Measurements from ENCODE around the gene SPATA13. TPM values are rescaled to one million over a fixed set of nuclear protein-coding genes. Genes with fewer than 3 reads are reported as not detected.

SPATA13 gene
- total and polyA plus RNA-seq, 2 donors (not counting 3 experiments of a cell fraction or from before 2014, with no cell fraction given): 6.6 to 12.9 TPM

GRCh38 chr13:24254146-24254841, 93.8 kb downstream of the SPATA13 start:
- no peaks in the 10 kb centered on the region for H3K4me1 ChIP-seq (ENCODE audit: control insufficient read depth, extremely low read depth, insufficient read depth, low read length)
- H4K20me1 ChIP-seq (replicated peaks; ENCODE audit: control insufficient read depth, extremely low read depth, insufficient read depth, low read length): no peaks in the 10 kb centered on the region
- no peak overlapping the region for H3K4me2 ChIP-seq (ENCODE audit: insufficient read depth, low read length)
- no peak for TF ChIP-seq JUN (IDR thresholded peaks at IDR 0.05; ENCODE audit: borderline replicate concordance, insufficient read depth, insufficient read length, low read depth)
- no peak for TF ChIP-seq GATA2 (IDR thresholded peaks at IDR 0.05; ENCODE audit: insufficient read depth, insufficient read length, low read depth, low read length)
- TF ChIP-seq, protein P1, sequence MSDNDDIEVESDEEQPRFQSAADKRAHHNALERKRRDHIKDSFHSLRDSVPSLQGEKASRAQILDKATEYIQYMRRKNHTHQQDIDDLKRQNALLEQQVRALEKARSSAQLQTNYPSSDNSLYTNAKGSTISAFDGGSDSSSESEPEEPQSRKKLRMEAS (IDR thresholded peaks at IDR 0.05; ENCODE audit: insufficient read depth, insufficient read length): no peak
- TF ChIP-seq POLR2AphosphoS5 (IDR thresholded peaks at IDR 0.05; ENCODE audit: insufficient read depth, low read depth, low read length): no peak
- TF ChIP-seq FOS (IDR thresholded peaks at IDR 0.05; ENCODE audit: borderline replicate concordance, insufficient read depth, low read length): no peak
- no peak for TF ChIP-seq EZH2 (IDR thresholded peaks at IDR 0.05; ENCODE audit: borderline replicate concordance, low read depth, low read length, severe bottlenecking)
- TF ChIP-seq POLR2A (IDR thresholded peaks at IDR 0.05; ENCODE audit: low read depth, low read length): no peak
- TF ChIP-seq, protein P2, sequence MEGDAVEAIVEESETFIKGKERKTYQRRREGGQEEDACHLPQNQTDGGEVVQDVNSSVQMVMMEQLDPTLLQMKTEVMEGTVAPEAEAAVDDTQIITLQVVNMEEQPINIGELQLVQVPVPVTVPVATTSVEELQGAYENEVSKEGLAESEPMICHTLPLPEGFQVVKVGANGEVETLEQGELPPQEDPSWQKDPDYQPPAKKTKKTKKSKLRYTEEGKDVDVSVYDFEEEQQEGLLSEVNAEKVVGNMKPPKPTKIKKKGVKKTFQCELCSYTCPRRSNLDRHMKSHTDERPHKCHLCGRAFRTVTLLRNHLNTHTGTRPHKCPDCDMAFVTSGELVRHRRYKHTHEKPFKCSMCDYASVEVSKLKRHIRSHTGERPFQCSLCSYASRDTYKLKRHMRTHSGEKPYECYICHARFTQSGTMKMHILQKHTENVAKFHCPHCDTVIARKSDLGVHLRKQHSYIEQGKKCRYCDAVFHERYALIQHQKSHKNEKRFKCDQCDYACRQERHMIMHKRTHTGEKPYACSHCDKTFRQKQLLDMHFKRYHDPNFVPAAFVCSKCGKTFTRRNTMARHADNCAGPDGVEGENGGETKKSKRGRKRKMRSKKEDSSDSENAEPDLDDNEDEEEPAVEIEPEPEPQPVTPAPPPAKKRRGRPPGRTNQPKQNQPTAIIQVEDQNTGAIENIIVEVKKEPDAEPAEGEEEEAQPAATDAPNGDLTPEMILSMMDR (IDR thresholded peaks at IDR 0.05; ENCODE audit: extremely low read depth in 1 of 2, insufficient read depth in 1 of 2, low read depth in 1 of 2, low read length in 2 of 2): no peak
- no peak for TF ChIP-seq MYC (IDR thresholded peaks at IDR 0.05; ENCODE audit: low read depth, low read length)
- no peak overlapping the region for H3K27ac ChIP-seq (ENCODE audit: insufficient read depth, low read depth, low read length)
- H3K36me3 ChIP-seq (ENCODE audit: control insufficient read depth in 2 of 2, extremely low read depth in 1 of 2, insufficient read depth in 2 of 2, low read length in 2 of 2): no peaks in the 10 kb centered on the region
- no peak for DNase-seq (ENCODE audit: low read depth, low spot score)
- intact Hi-C loops (cut with micrococcal nuclease) (no loop called here), dilution Hi-C loops (cut with MboI; ENCODE audit: extremely low pct_ligation_motif_present, low sequenced_read_pairs) (no loop called here)
- no peak overlapping the region for H2AFZ ChIP-seq (ENCODE audit: low read depth, low read length)
- ChIA-PET CTCF (interaction anchor here (1.4 kb wide), 1 partner anchor 25 kb away, joined by 3 read pairs; no protein-coding TSS in a partner anchor), POLR2A (no interaction called here)
- no peaks in the 10 kb centered on the region for H3K27me3 ChIP-seq (ENCODE audit: control insufficient read depth in 2 of 2, insufficient read depth in 2 of 2, low read length in 2 of 2)
- no peak overlapping the region for H3K4me3 ChIP-seq (replicated peaks in 1 of 3; ENCODE audit: insufficient read depth in 1 of 3, low read depth in 1 of 3, low read length in 3 of 3)
- no peaks in the 10 kb centered on the region for H3K79me2 ChIP-seq (ENCODE audit: control insufficient read depth, insufficient read depth, low read length)
- H3K9me1 ChIP-seq (replicated peaks; ENCODE audit: control insufficient read depth, extremely low read depth, insufficient read depth, low read length): no peaks in the 10 kb centered on the region
- no peak for FAIRE-seq
- H3K9ac ChIP-seq (replicated peaks; ENCODE audit: extremely low read depth, insufficient read depth, low read length): no peak overlapping the region
- H3K9me3 ChIP-seq (replicated peaks; ENCODE audit: control insufficient read depth, insufficient read depth, low read length): no peaks in the 10 kb centered on the region
- no TSS peak for BruUV-seq (replicated peaks)

Data from endothelial cell of umbilical vein (primary cell).